SH-SY5Y (cell line): Measurements from ENCODE around the gene P2RY11.

Source experiments
- GATA2 ChIP-seq: IDR thresholded peaks from 2 replicates; pipeline ENCODE4 v1.6.1; 2011; ENCODE audit warnings: mild to moderate bottlenecking, low read depth, low read length
- GATA3 ChIP-seq: IDR thresholded peaks from 2 replicates; pipeline ENCODE4 v1.6.1; 2011; ENCODE audit warnings: low read depth, mild to moderate bottlenecking, low read length, moderate library complexity

The P2RY11 gene

DNA sequence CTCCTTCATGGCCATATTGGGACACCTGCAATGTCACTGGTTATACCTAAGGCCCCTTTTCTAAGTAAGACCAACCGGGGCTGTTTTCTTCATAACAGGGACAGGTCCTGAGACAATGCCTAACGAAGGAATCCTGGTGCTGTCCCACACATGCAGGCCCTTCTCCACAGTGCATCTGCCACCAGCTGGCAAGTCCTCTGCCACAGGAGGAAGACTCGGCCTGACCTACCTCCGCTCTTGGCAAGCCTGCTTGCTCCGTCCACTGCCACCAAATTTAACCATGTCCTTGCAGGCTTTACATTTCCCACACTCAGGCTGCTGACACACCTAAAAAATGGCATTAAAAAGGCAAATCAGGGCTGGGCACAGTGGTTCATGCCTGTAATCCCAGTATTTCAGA is 40.0 kb downstream of the P2RY11 start:
- TF ChIP-seq GATA3: no peak
- no peak for TF ChIP-seq GATA2

- no peak for TF ChIP-seq GATA3
Measured at GRCh38 chr19:10152100-10152499, 40.6 kb downstream of the P2RY11 start.

- TF ChIP-seq GATA3: no peak
- TF ChIP-seq GATA2: no peak
Measured at GRCh38 chr19:10155839-10156238, 44.3 kb downstream of the P2RY11 start.

- no peak for TF ChIP-seq GATA3
- TF ChIP-seq GATA2: no peak
Measured at GRCh38 chr19:10158071-10158470, 46.6 kb downstream of the P2RY11 start.

- no peak for TF ChIP-seq GATA2
- TF ChIP-seq GATA3: no peak
Measured at GRCh38 chr19:10158485-10158884, 47.0 kb downstream of the P2RY11 start.

GRCh38 chr19:10159610-10160009 is 48.1 kb downstream of the P2RY11 start:
- TF ChIP-seq GATA2: no peak

- TF ChIP-seq GATA3 (no peak), GATA2 (no peak)
Measured at GRCh38 chr19:10163536-10163935, 52.0 kb downstream of the P2RY11 start.
